SK-N-SH (cell line): ENCODE results near the gene PHOSPHO1. TPM values are rescaled to one million over a fixed set of nuclear protein-coding genes. Genes with fewer than 3 reads are reported as not detected.

ENCODE experiments used
- CTCF ChIA-PET: fragments of 300-600, 350-600 bp; formaldehyde crosslinking; extraction: SDS; loops from one replicate; lab custom pipeline; 2021; lab: Yijun Ruan, JAX
- POLR2A ChIA-PET: fragments of 350-600 bp; sonication (Branson Sonifier 250); formaldehyde crosslinking; extraction: SDS; loops from one replicate; lab custom pipeline; 2020; ENCODE audit warnings: antibody characterized with exemption, inconsistent platforms; lab: Yijun Ruan, JAX
- DNase-seq: peaks from one replicate; pipeline ENCODE4 v3.0.0; 2012
- H2AFZ ChIP-seq: fragments of 200-600 bp; sonication (generic); 2 replicates; pipeline ENCODE4 v1.8.1; 2016; ENCODE audit warnings: antibody characterized with exemption, mild to moderate bottlenecking, low read depth
- H3F3A ChIP-seq: fragments of 200-600 bp; sonication (generic); replicated peaks from 2 replicates; pipeline ENCODE3; 2016; ENCODE audit warnings: antibody characterized with exemption, mild to moderate bottlenecking; ENCODE audit not compliant: insufficient read depth
- H3K27ac ChIP-seq, 2 experiments: fragments of 200-500 bp in 1 of 2; fragments of 200-600 bp in 1 of 2; sonication (Bioruptor generic) in 1 of 2; sonication (generic), shearing (Covaris generic) in 1 of 2; 2 replicates each; pipeline versions ENCODE4 v1.5.1 to v1.6.1; 2014 to 2016; ENCODE audit warnings: low read depth in 2 of 2, inconsistent platforms in 1 of 2, low read length in 1 of 2, mild to moderate bottlenecking in 1 of 2, mixed read lengths in 1 of 2
- H3K27me3 ChIP-seq: fragments of 200-600 bp; sonication (generic), shearing (Covaris generic); 2 replicates; pipeline ENCODE4 v1.6.1; 2016; ENCODE audit warnings: mixed run types; ENCODE audit not compliant: insufficient read depth
- H3K36me3 ChIP-seq, 2 experiments: fragments of 200-500 bp in 1 of 2; fragments of 200-600 bp in 1 of 2; sonication (Bioruptor generic) in 1 of 2; sonication (generic) in 1 of 2; replicated peaks in 1 of 2; 2 replicates each; pipeline versions ENCODE3 to v1.5.1; 2014 to 2016; ENCODE audit warnings: low read length in 1 of 2, mild to moderate bottlenecking in 1 of 2; ENCODE audit not compliant: insufficient read depth in 2 of 2, control insufficient read depth in 1 of 2
- H3K4me1 ChIP-seq, 2 experiments: fragments of 200-500 bp in 1 of 2; fragments of 200-600 bp in 1 of 2; sonication (Bioruptor generic) in 1 of 2; sonication (generic), shearing (Covaris generic) in 1 of 2; 2 replicates each; pipeline versions ENCODE4 v1.5.1 to v1.6.1; 2014 to 2016; ENCODE audit warnings: low read depth in 1 of 2, low read length in 1 of 2, mixed run types in 1 of 2; ENCODE audit not compliant: insufficient read depth in 2 of 2, control insufficient read depth in 1 of 2
- H3K4me2 ChIP-seq: fragments of 200-600 bp; sonication (generic), shearing (Covaris generic); 2 replicates; pipeline ENCODE4 v1.6.1; 2017; ENCODE audit warnings: mixed run types
- H3K4me3 ChIP-seq, 2 experiments: fragments of 200-500 bp in 1 of 2; fragments of 200-600 bp in 1 of 2; sonication (Bioruptor generic) in 1 of 2; sonication (generic), shearing (Covaris generic) in 1 of 2; 2 replicates each; pipeline versions ENCODE4 v1.5.1 to v1.8.1; 2014 to 2016; ENCODE audit warnings: low read depth in 2 of 2, inconsistent platforms in 1 of 2, low read length in 1 of 2, mild to moderate bottlenecking in 1 of 2, mixed read lengths in 1 of 2, moderate library complexity in 1 of 2
- H3K79me2 ChIP-seq: fragments of 200-600 bp; sonication (generic); 2 replicates; pipeline ENCODE4 v1.8.1; 2017; ENCODE audit warnings: mild to moderate bottlenecking; ENCODE audit not compliant: insufficient read depth
- H3K9ac ChIP-seq: fragments of 200-600 bp; sonication (generic); 2 replicates; pipeline ENCODE4 v1.6.1; 2017; ENCODE audit warnings: mixed run types
- H3K9me2 ChIP-seq: fragments of 200-600 bp; sonication (generic); 2 replicates; pipeline ENCODE4 v1.6.1; 2017; ENCODE audit warnings: mixed run types
- H3K9me3 ChIP-seq: fragments of 200-600 bp; sonication (generic); 2 replicates; pipeline ENCODE4 v1.6.1; 2017; ENCODE audit warnings: mixed run types, mild to moderate bottlenecking, moderate library complexity
- H4K20me1 ChIP-seq: fragments of 200-600 bp; sonication (generic); 2 replicates; pipeline ENCODE4 v1.6.1; 2017; ENCODE audit warnings: mild to moderate bottlenecking, mixed run types; ENCODE audit not compliant: insufficient read depth
- ELF1 ChIP-seq: IDR thresholded peaks from 2 replicates; pipeline ENCODE4 v1.4.0; 2012
- EP300 ChIP-seq, 2 experiments: IDR thresholded peaks; 2 replicates each; pipeline versions ENCODE4 v1.4.0 to v1.6.1; 2012; ENCODE audit warnings: borderline replicate concordance in 1 of 2, low read depth in 1 of 2, low read length in 1 of 2
- FOXJ3 ChIP-seq: sonication (generic); formaldehyde crosslinking; IDR thresholded peaks from 2 replicates; pipeline ENCODE4 v1.5.1; 2020; ENCODE audit warnings: mild to moderate bottlenecking, missing genetic modification reagents
- FOXM1 ChIP-seq: IDR thresholded peaks from 2 replicates; pipeline ENCODE4 v1.4.0; 2012; ENCODE audit warnings: low read depth, mild to moderate bottlenecking
- GATA2 ChIP-seq: sonication (generic); formaldehyde crosslinking; IDR thresholded peaks from 2 replicates; pipeline ENCODE4 v1.5.0; 2020; ENCODE audit warnings: mild to moderate bottlenecking, missing genetic modification reagents
- MAX ChIP-seq: IDR thresholded peaks from 2 replicates; pipeline ENCODE4 v1.4.0; 2012; ENCODE audit warnings: low read depth
- POLR2AphosphoS5 ChIP-seq: IDR thresholded peaks from 2 replicates; pipeline ENCODE4 v1.6.1; 2012; ENCODE audit warnings: low read depth, low read length
- SMC3 ChIP-seq: IDR thresholded peaks from 2 replicates; pipeline ENCODE4 v1.6.1; 2012; ENCODE audit warnings: low read depth, low read length, improper control_type of control experiment
- TCF12 ChIP-seq: IDR thresholded peaks from 2 replicates; pipeline ENCODE4 v1.4.0; 2012
- USF2 ChIP-seq: fragments of 150-350 bp; IDR thresholded peaks from 2 replicates; pipeline ENCODE4 v1.6.1; 2017; ENCODE audit warnings: antibody characterized with exemption, low read length, low read depth, borderline replicate concordance
- ZBTB33 ChIP-seq: IDR thresholded peaks from 2 replicates; pipeline ENCODE4 v1.4.0; 2012; ENCODE audit warnings: low read depth, borderline replicate concordance
- WGBS: methylation state at CpG from one replicate; pipeline ENCODE4 v1.1.6; 2017; ENCODE audit warnings: low lambda C conversion rate; 5-methylcytosine and 5-hydroxymethylcytosine counted together
- polyA plus RNA-seq, 3 experiments: library from polyadenylated mRNA; depleted of rRNA; stranded (reverse); fragments of >200 nt; gene quantifications; 2 replicates each; pipeline ENCODE4 v1.2.3, GENCODE V29; 2012

The PHOSPHO1 gene
- polyA plus RNA-seq, 1 of the 3 experiments (the other 2 are of a cell fraction) = not detected

GRCh38 chr17:49259663-49260010, 29.1 kb upstream of the PHOSPHO1 start:
- H2AFZ ChIP-seq = peak overlapping the region; percentile 95
- no peaks in the 10 kb centered on the region for H3K9me3 ChIP-seq
- CTCF ChIA-PET = interaction anchor here (0.8 to 3.8 kb wide), 10 partner anchors 9 to 535 kb away, joined by 3 to 20 read pairs (median 5); no protein-coding TSS in a partner anchor
- H4K20me1 ChIP-seq = no peaks in the 10 kb centered on the region
- H3K4me3 ChIP-seq = peak overlapping the region; percentile 49 to 58
- no peaks in the 10 kb centered on the region for H3K9me2 ChIP-seq
- H3K27ac ChIP-seq = peak overlapping the region in 1 of 2 experiments; percentile 46; a peak in 2 of 4 replicates
- WGBS = 43% methylated on average over 10 of the region's 10 CpGs
- H3K36me3 ChIP-seq = no peaks in the 10 kb centered on the region
- DNase-seq = no peak
- H3K27me3 ChIP-seq = no peaks in the 10 kb centered on the region
- no peak for TF ChIP-seq FOXJ3 (CRISPR knock-in tag)
- TF ChIP-seq SMC3 = no peak
- no peak for TF ChIP-seq USF2
- TF ChIP-seq TCF12 = no peak
- TF ChIP-seq, all 33 proteins: peak for 0
- Histone ChIP-seq H3K4me2 (peak overlapping the region; percentile 75), H3K79me2 (no peaks in the 10 kb centered on the region), H3K9ac (peak overlapping the region; percentile 59; the same call in 1 of the 2 replicates), H3F3A (no peaks in the 10 kb centered on the region), H3K4me1 (peaks cover 4% of the 10 kb centered on the region in 2 experiments; a peak in 1 of 4 replicates)
- POLR2A ChIA-PET = no interaction called here

GRCh38 chr17:49258394-49258793, 27.8 kb upstream of the PHOSPHO1 start:
- Histone ChIP-seq H3K27ac (no peak overlapping the region), H3K9me3 (no peaks in the 10 kb centered on the region)
- CTCF ChIA-PET = interaction anchor here (3.8 kb wide), 1 partner anchor 31 kb away, joined by 13 read pairs; no protein-coding TSS in a partner anchor

More at GRCh38 chr17:49258394-49258793, 27.8 kb upstream of the PHOSPHO1 start:
- 83% methylated on average over 3 of the region's 3 CpGs for WGBS
- POLR2A ChIA-PET = no interaction called here
- H3K9ac ChIP-seq = no peak overlapping the region
- peak overlapping the region; percentile 49; the same call in 1 of the 2 replicates for H2AFZ ChIP-seq
- no peak overlapping the region for H3K4me3 ChIP-seq
- TF ChIP-seq ELF1 = no peak
- TF ChIP-seq FOXM1 = no peak
- TF ChIP-seq POLR2AphosphoS5 = no peak
- no peak for TF ChIP-seq EP300 (IDR thresholded peaks at IDR 0.05; ENCODE audit: borderline replicate concordance in 1 of 2, low read depth in 1 of 2, low read length in 1 of 2)
- no peak for TF ChIP-seq ZBTB33
- no peak for TF ChIP-seq MAX
- TF ChIP-seq GATA2 (CRISPR knock-in tag) = no peak
- TF ChIP-seq, all 33 proteins: peak for 0
- Histone ChIP-seq H3K9me2 (no peaks in the 10 kb centered on the region), H3K4me1 (peaks cover 4% of the 10 kb centered on the region in 2 experiments; a peak in 1 of 4 replicates), H4K20me1 (no peaks in the 10 kb centered on the region), H3K79me2 (no peaks in the 10 kb centered on the region), H3K4me2 (no peak overlapping the region), H3K27me3 (no peaks in the 10 kb centered on the region), H3K36me3 (no peaks in the 10 kb centered on the region), H3F3A (no peaks in the 10 kb centered on the region)
- DNase-seq = no peak
